Astrocyte (in vitro differentiated cells and primary cell): Measurements from ENCODE around the gene HTR5A. TPM values are rescaled to one million over a fixed set of nuclear protein-coding genes. Genes with fewer than 3 reads are reported as not detected.

Experiments
- DNase-seq: peaks from one replicate; pipeline ENCODE4 v3.0.0-alpha.2; 2010; ENCODE audit warnings: low read depth
- FAIRE-seq: peaks from 2 replicates; lab custom pipeline; 2011; peaks lifted over from hg19 to GRCh38; lab: Jason Lieb, UNC
- H2AFZ ChIP-seq: 2 replicates; pipeline ENCODE4 v1.6.0; 2012; ENCODE audit warnings: low read depth, low read length, inconsistent platforms
- H3K27ac ChIP-seq: 2 replicates; pipeline ENCODE4 v1.5.1; 2011; ENCODE audit warnings: low read depth, low read length, inconsistent platforms
- H3K27me3 ChIP-seq: 2 replicates; pipeline ENCODE4 v1.6.0; 2011; ENCODE audit warnings: low read length, inconsistent platforms; ENCODE audit not compliant: insufficient read depth
- H3K36me3 ChIP-seq: 2 replicates; pipeline ENCODE4 v1.5.1; 2011; ENCODE audit warnings: low read length, inconsistent platforms; ENCODE audit not compliant: insufficient read depth
- H3K4me1 ChIP-seq: 2 replicates; pipeline ENCODE4 v1.5.1; 2011; ENCODE audit warnings: low read length, inconsistent platforms; ENCODE audit not compliant: insufficient read depth
- H3K4me2 ChIP-seq: 2 replicates; pipeline ENCODE4 v1.6.0; 2012; ENCODE audit warnings: low read length, inconsistent platforms
- H3K4me3 ChIP-seq: 2 replicates; pipeline ENCODE4 v1.5.1; 2011; ENCODE audit warnings: low read depth, mild to moderate bottlenecking, low read length, inconsistent platforms; ENCODE audit not compliant: insufficient read depth
- H3K79me2 ChIP-seq: 2 replicates; pipeline ENCODE4 v1.6.0; 2012; ENCODE audit warnings: mild to moderate bottlenecking, low read length, inconsistent platforms; ENCODE audit not compliant: insufficient read depth
- H3K9ac ChIP-seq: 2 replicates; pipeline ENCODE4 v1.6.0; 2012; ENCODE audit warnings: mild to moderate bottlenecking, low read length, inconsistent platforms
- H3K9me3 ChIP-seq: 2 replicates; pipeline ENCODE4 v1.5.1; 2012; ENCODE audit warnings: low read depth, mild to moderate bottlenecking, low read length, inconsistent platforms; ENCODE audit not compliant: insufficient read depth
- H4K20me1 ChIP-seq: 2 replicates; pipeline ENCODE4 v1.6.0; 2012; ENCODE audit warnings: low read length, inconsistent platforms; ENCODE audit not compliant: insufficient read depth
- H3K27ac Mint-ChIP-seq: one replicate; pipeline ENCODE4 v1.8.0; 2021; ENCODE audit warnings: mild to moderate bottlenecking, mixed read lengths; ENCODE audit not compliant: unreplicated experiment
- H3K27me3 Mint-ChIP-seq: one replicate; pipeline ENCODE4 v1.8.0; 2021; ENCODE audit warnings: low read depth, mixed read lengths; ENCODE audit not compliant: unreplicated experiment
- H3K36me3 Mint-ChIP-seq: one replicate; pipeline ENCODE4 v1.8.0; 2021; ENCODE audit warnings: low read depth, mixed read lengths; ENCODE audit not compliant: unreplicated experiment
- H3K4me1 Mint-ChIP-seq: one replicate; pipeline ENCODE4 v1.8.0; 2021; ENCODE audit warnings: low read depth, mixed read lengths; ENCODE audit not compliant: unreplicated experiment
- H3K4me3 Mint-ChIP-seq: one replicate; pipeline ENCODE4 v1.8.0; 2021; ENCODE audit warnings: mild to moderate bottlenecking, moderate library complexity, mixed read lengths; ENCODE audit not compliant: unreplicated experiment
- H3K9me3 Mint-ChIP-seq: one replicate; pipeline ENCODE4 v1.8.0; 2021; ENCODE audit warnings: mild to moderate bottlenecking, mixed read lengths; ENCODE audit not compliant: unreplicated experiment
- CTCF ChIP-seq: IDR thresholded peaks from 2 replicates; pipeline ENCODE4 v1.5.1; 2011; ENCODE audit warnings: low read depth, mild to moderate bottlenecking, inconsistent platforms, low read length, moderate library complexity; ENCODE audit not compliant: insufficient read depth
- EZH2 ChIP-seq: IDR thresholded peaks from 2 replicates; pipeline ENCODE4 v1.6.1; 2012; ENCODE audit warnings: mild to moderate bottlenecking, low read length, inconsistent platforms; ENCODE audit not compliant: insufficient read depth
- total RNA-seq: library from RNA; stranded (reverse); gene quantifications from 2 replicates; pipeline ENCODE4 v1.2.1, GENCODE V29; 2021

The HTR5A gene
- total RNA-seq, 1 donor from 2014 or later = not detected

- Mint-ChIP-seq H3K36me3 (no peaks in the 10 kb centered on the region), H3K9me3 (no peaks in the 10 kb centered on the region), H3K4me1 (peaks cover 6% of the 10 kb centered on the region), H3K27me3 (peaks cover 10% of the 10 kb centered on the region), H3K27ac (no peak overlapping the region), H3K4me3 (no peak overlapping the region)
- Histone ChIP-seq H2AFZ (no peak overlapping the region), H3K9me3 (no peaks in the 10 kb centered on the region), H3K4me2 (no peak overlapping the region), H3K36me3 (no peaks in the 10 kb centered on the region), H3K79me2 (no peaks in the 10 kb centered on the region), H3K27me3 (no peaks in the 10 kb centered on the region), H3K9ac (no peak overlapping the region), H3K4me1 (no peaks in the 10 kb centered on the region), H3K27ac (no peak overlapping the region), H3K4me3 (no peak overlapping the region), H4K20me1 (no peaks in the 10 kb centered on the region)
- no peak for DNase-seq
- FAIRE-seq = no peak
- TF ChIP-seq CTCF = no peak
- no peak for TF ChIP-seq EZH2
Measured at GRCh38 chr7:155057076-155057475, 13.0 kb upstream of the HTR5A start.

- FAIRE-seq = no peak
- no peak overlapping the region for H3K27ac ChIP-seq
- H3K9ac ChIP-seq = no peak overlapping the region
- no peak overlapping the region for H2AFZ ChIP-seq
- no peaks in the 10 kb centered on the region for H3K9me3 Mint-ChIP-seq
- no peaks in the 10 kb centered on the region for H3K27me3 ChIP-seq
- no peaks in the 10 kb centered on the region for H3K9me3 ChIP-seq
- H3K27me3 Mint-ChIP-seq = peaks cover 10% of the 10 kb centered on the region
- no peaks in the 10 kb centered on the region for H4K20me1 ChIP-seq
- no peak overlapping the region for H3K4me2 ChIP-seq
- TF ChIP-seq EZH2 (no peak), CTCF (no peak)
- no peak overlapping the region for H3K4me3 Mint-ChIP-seq
- H3K4me3 ChIP-seq = no peak overlapping the region
- DNase-seq = no peak
- no peaks in the 10 kb centered on the region for H3K4me1 Mint-ChIP-seq
- H3K36me3 ChIP-seq = no peaks in the 10 kb centered on the region
- H3K79me2 ChIP-seq = no peaks in the 10 kb centered on the region
- H3K27ac Mint-ChIP-seq = no peak overlapping the region
- H3K36me3 Mint-ChIP-seq = no peaks in the 10 kb centered on the region
- H3K4me1 ChIP-seq = no peaks in the 10 kb centered on the region
Measured at GRCh38 chr7:155058896-155059295, 11.2 kb upstream of the HTR5A start.

- Histone ChIP-seq H3K27ac (no peak overlapping the region), H3K4me1 (no peaks in the 10 kb centered on the region), H3K4me3 (no peak overlapping the region), H3K9me3 (no peaks in the 10 kb centered on the region), H4K20me1 (no peaks in the 10 kb centered on the region), H3K79me2 (no peaks in the 10 kb centered on the region), H3K9ac (no peak overlapping the region), H3K36me3 (no peaks in the 10 kb centered on the region), H3K27me3 (no peaks in the 10 kb centered on the region), H3K4me2 (no peak overlapping the region), H2AFZ (no peak overlapping the region)
- Mint-ChIP-seq H3K4me1 (no peaks in the 10 kb centered on the region), H3K27me3 (peaks cover 10% of the 10 kb centered on the region), H3K9me3 (no peaks in the 10 kb centered on the region), H3K4me3 (no peak overlapping the region), H3K36me3 (no peaks in the 10 kb centered on the region), H3K27ac (no peak overlapping the region)
- DNase-seq (no peak), FAIRE-seq (no peak)
- TF ChIP-seq CTCF (no peak), EZH2 (no peak)
Measured at GRCh38 chr7:155059703-155060102, 10.4 kb upstream of the HTR5A start.
